HCT116 (cell line): Measurements from ENCODE around the gene TRPM7. TPM values are rescaled to one million over a fixed set of nuclear protein-coding genes. Genes with fewer than 3 reads are reported as not detected.

Source experiments
- ATAC-seq: fragments of 200-7000 bp; cut with Tn5 transposase; 2 replicates; pipeline ENCODE4 v1.9.1; 2020; ENCODE audit warnings: mild to moderate bottlenecking, moderate library complexity
- BruUV-seq: library from RNA; stranded (reverse); fragments of 400-500 nt; replicated peaks from 2 replicates; lab custom pipeline; 2021; lab: Mats Ljungman, UMichigan
- CTCF ChIA-PET: fragments of 300-600 bp; sonication (Branson Sonifier 250); formaldehyde crosslinking; loops from one replicate; lab custom pipeline; 2021; ENCODE audit warnings: antibody characterized with exemption; lab: Charles Lee
- POLR2A ChIA-PET: fragments of 300-600, 350-600 bp; sonication (Branson Sonifier 250); formaldehyde crosslinking; loops from one replicate; lab custom pipeline; 2021; ENCODE audit warnings: antibody characterized with exemption; lab: Charles Lee
- RAD21 ChIA-PET, 2 experiments: fragments of 300-600 bp; sonication (Branson Sonifier 250); formaldehyde crosslinking; loops; one replicate each; lab custom pipeline; 2023; ENCODE audit warnings: low total read pairs in 2 of 2; ENCODE audit not compliant: uncharacterized antibody in 2 of 2, unreplicated experiment in 2 of 2, low non-redundant PET in 1 of 2; lab: Charles Lee
- DNase-seq: peaks from one replicate; pipeline ENCODE4 v3.0.0-alpha.2; 2010; ENCODE audit warnings: low read depth, low spot score
- H2AFZ ChIP-seq: fragments of 200-600 bp; shearing (Covaris generic), sonication (generic); 2 replicates; pipeline ENCODE4 v1.6.1; 2017; ENCODE audit warnings: low read depth, mixed run types, mixed read lengths, antibody characterized with exemption, low read length; ENCODE audit not compliant: poor library complexity, severe bottlenecking
- H3K27ac ChIP-seq: 2 replicates; pipeline ENCODE4 v1.5.1; 2012; ENCODE audit warnings: low read depth, low read length
- H3K27me3 ChIP-seq: fragments of 200-600 bp; sonication (generic); 2 replicates; pipeline ENCODE4 v1.6.1; 2016; ENCODE audit warnings: mixed run types, low read length, mixed read lengths; ENCODE audit not compliant: insufficient read depth
- H3K36me3 ChIP-seq, 2 experiments: fragments of 200-500 bp in 1 of 2; fragments of 200-600 bp in 1 of 2; sonication (Bioruptor generic) in 1 of 2; sonication (generic) in 1 of 2; 2 replicates each; pipeline versions ENCODE4 v1.5.1 to v1.6.1; 2014 to 2016; ENCODE audit warnings: low read length in 2 of 2, inconsistent platforms in 1 of 2, mixed read lengths in 1 of 2, mixed run types in 1 of 2; ENCODE audit not compliant: insufficient read depth in 2 of 2, control insufficient read depth in 1 of 2
- H3K4me1 ChIP-seq, 2 experiments: fragments of 200-600 bp in 1 of 2; sonication (generic) in 1 of 2; 2 replicates each; pipeline versions ENCODE4 v1.5.1 to v1.6.1; 2012 to 2017; ENCODE audit warnings: low read length in 2 of 2, inconsistent platforms in 1 of 2, mild to moderate bottlenecking in 1 of 2, mixed read lengths in 1 of 2, mixed run types in 1 of 2, moderate library complexity in 1 of 2; ENCODE audit not compliant: insufficient read depth in 2 of 2, control insufficient read depth in 1 of 2
- H3K4me2 ChIP-seq: fragments of 200-600 bp; sonication (generic); 2 replicates; pipeline ENCODE4 v1.6.1; 2017; ENCODE audit warnings: mixed run types, low read length, mixed read lengths
- H3K4me3 ChIP-seq, 2 experiments: fragments of 200-600 bp in 1 of 2; sonication (generic) in 1 of 2; replicated peaks in 1 of 2; 2 replicates each; pipeline ENCODE4 v1.5.1; 2011 to 2016; ENCODE audit warnings: low read length in 2 of 2, control low read depth in 1 of 2, low read depth in 1 of 2, mild to moderate bottlenecking in 1 of 2, mixed read lengths in 1 of 2, mixed run types in 1 of 2
- H3K79me2 ChIP-seq: fragments of 200-600 bp; sonication (generic); 2 replicates; pipeline ENCODE4 v1.6.1; 2017; ENCODE audit warnings: mild to moderate bottlenecking, mixed run types, low read length, moderate library complexity, mixed read lengths; ENCODE audit not compliant: insufficient read depth
- H3K9ac ChIP-seq: fragments of 200-600 bp; sonication (generic); 2 replicates; pipeline ENCODE4 v1.6.1; 2016; ENCODE audit warnings: low read length, mixed read lengths
- H3K9me2 ChIP-seq: fragments of 200-600 bp; sonication (generic), shearing (Covaris generic); 2 replicates; pipeline ENCODE4 v1.6.1; 2017; ENCODE audit warnings: mixed run types, mild to moderate bottlenecking, moderate library complexity; ENCODE audit not compliant: insufficient read depth
- H3K9me3 ChIP-seq, 2 experiments: fragments of 200-500 bp in 1 of 2; fragments of 200-600 bp in 1 of 2; sonication (Bioruptor generic) in 1 of 2; sonication (generic) in 1 of 2; 2 replicates each; pipeline ENCODE4 v1.6.1; 2014 to 2017; ENCODE audit warnings: low read length in 2 of 2, mixed read lengths in 2 of 2, inconsistent platforms in 1 of 2, low read depth in 1 of 2, mild to moderate bottlenecking in 1 of 2, mixed run types in 1 of 2, moderate library complexity in 1 of 2; ENCODE audit not compliant: control insufficient read depth in 1 of 2, insufficient read depth in 1 of 2
- H4K20me1 ChIP-seq: fragments of 200-600 bp; sonication (generic), shearing (Covaris generic); 2 replicates; pipeline ENCODE4 v1.6.1; 2017; ENCODE audit warnings: mixed run types, mild to moderate bottlenecking, moderate library complexity; ENCODE audit not compliant: insufficient read depth
- ATF3 ChIP-seq: IDR thresholded peaks from 2 replicates; pipeline ENCODE4 v1.6.1; 2012
- CBX3 ChIP-seq: IDR thresholded peaks from 2 replicates; pipeline ENCODE4 v1.6.1; 2012; ENCODE audit warnings: low read depth
- CTCF ChIP-seq, 3 experiments: fragments of 200-600 bp in 1 of 3; sonication (generic) in 1 of 3; IDR thresholded peaks in 2 of 3; conservative IDR thresholded peaks in 1 of 3; 2 replicates each; pipeline ENCODE4 v1.5.1; 2012 to 2017; ENCODE audit warnings: low read depth in 2 of 3, low read length in 2 of 3, antibody characterized with exemption in 1 of 3, borderline replicate concordance in 1 of 3, control low read depth in 1 of 3, mild to moderate bottlenecking in 1 of 3, mixed read lengths in 1 of 3, mixed run types in 1 of 3, moderate library complexity in 1 of 3; ENCODE audit not compliant: insufficient read depth in 1 of 3
- EZH2phosphoT487 ChIP-seq: fragments of 200-600 bp; IDR thresholded peaks from 2 replicates; pipeline ENCODE4 v1.6.1; 2018; ENCODE audit warnings: antibody characterized with exemption, borderline replicate concordance
- FOSL1 ChIP-seq: IDR thresholded peaks from 2 replicates; pipeline ENCODE4 v1.6.1; 2012; ENCODE audit warnings: low read depth
- JUND ChIP-seq: IDR thresholded peaks from 2 replicates; pipeline ENCODE4 v1.6.1; 2012
- POLR2AphosphoS5 ChIP-seq: IDR thresholded peaks from 2 replicates; pipeline ENCODE4 v1.6.1; 2011; ENCODE audit warnings: mild to moderate bottlenecking, low read depth, low read length, moderate library complexity
- SIN3A ChIP-seq: IDR thresholded peaks from 2 replicates; pipeline ENCODE4 v1.6.1; 2012; ENCODE audit warnings: low read depth
- SP1 ChIP-seq: IDR thresholded peaks from 2 replicates; pipeline ENCODE4 v1.6.1; 2012; ENCODE audit warnings: low read depth
- SRF ChIP-seq: IDR thresholded peaks from 2 replicates; pipeline ENCODE4 v1.6.1; 2012; ENCODE audit warnings: low read depth
- TCF7L2 ChIP-seq: IDR thresholded peaks from 2 replicates; pipeline ENCODE4 v1.7.0; 2011; ENCODE audit warnings: borderline replicate concordance, inconsistent platforms; ENCODE audit not compliant: insufficient read depth, insufficient read length; ENCODE audit errors: extremely low read depth
- intact Hi-C: fragments of 100-400 bp; cut with micrococcal nuclease; formaldehyde crosslinking; loops from 2 replicates; pipeline ENCODE4 v1.10.0; 2022
- total RNA-seq: library from RNA; stranded (reverse); gene quantifications from one replicate; pipeline ENCODE4 v1.2.1, GENCODE V29; 2021; ENCODE audit not compliant: unreplicated experiment

The TRPM7 gene
- total RNA-seq, 1 experiment from 2014 or later = 26.3 TPM

- Histone ChIP-seq H3K9ac (no peak overlapping the region), H2AFZ (no peak overlapping the region), H3K79me2 (no peaks in the 10 kb centered on the region), H3K4me2 (no peak overlapping the region)
- DNase-seq = no peak
- no peak for TF ChIP-seq CBX3
- TF ChIP-seq CTCF (IDR thresholded peaks at IDR 0.05 in 2 of 3, conservative IDR thresholded peaks at IDR 0.05 in 1 of 3; ENCODE audit: borderline replicate concordance in 1 of 3, insufficient read depth in 1 of 3, low read depth in 2 of 3, low read length in 2 of 3) = no peak
- TF ChIP-seq TCF7L2 = no peak
- no peak for TF ChIP-seq JUND
- TF ChIP-seq EZH2phosphoT487 = no peak
- TF ChIP-seq, all 23 proteins: peak for 0
- no peaks in the 10 kb centered on the region for H4K20me1 ChIP-seq
- ChIA-PET POLR2A (no interaction called here), RAD21 (no interaction called here), CTCF (no interaction called here)
- no peaks in the 10 kb centered on the region for H3K4me1 ChIP-seq
- no peaks in the 10 kb centered on the region for H3K27me3 ChIP-seq
- no peaks in the 10 kb centered on the region for H3K9me3 ChIP-seq
- no TSS peak for BruUV-seq
- no peak overlapping the region for H3K27ac ChIP-seq
- H3K36me3 ChIP-seq = no peaks in the 10 kb centered on the region; a peak in 1 of 4 replicates
- no peak for ATAC-seq
- intact Hi-C loops = no loop called here
- H3K4me3 ChIP-seq = no peak overlapping the region
- no peaks in the 10 kb centered on the region for H3K9me2 ChIP-seq
These were observed 21.4 kb upstream of the TRPM7 start for GRCh38 chr15:50707878-50708427.

GRCh38 chr15:50702762-50703334, 16.3 kb upstream of the TRPM7 start:
- TF ChIP-seq CBX3 (no peak), ATF3 (no peak), TCF7L2 (no peak), SIN3A (no peak), SRF (no peak), SP1 (no peak), POLR2AphosphoS5 (no peak), FOSL1 (no peak)
- Histone ChIP-seq H4K20me1 (no peaks in the 10 kb centered on the region), H3K27ac (no peak overlapping the region), H3K9ac (no peak overlapping the region), H3K9me3 (no peaks in the 10 kb centered on the region), H3K27me3 (no peaks in the 10 kb centered on the region), H3K4me2 (no peak overlapping the region), H3K79me2 (no peaks in the 10 kb centered on the region), H3K4me1 (no peaks in the 10 kb centered on the region), H2AFZ (no peak overlapping the region), H3K36me3 (no peaks in the 10 kb centered on the region; a peak in 1 of 4 replicates), H3K9me2 (no peaks in the 10 kb centered on the region), H3K4me3 (no peak overlapping the region)
- ChIA-PET CTCF (no interaction called here), RAD21 (no interaction called here), POLR2A (no interaction called here)
- ATAC-seq (no peak), DNase-seq (no peak)
- intact Hi-C loops = no loop called here
- no TSS peak for BruUV-seq
